Activated CD8-positive, alpha-beta T cell treated with anti-CD3 and anti-CD28 coated beads for 36 hours (primary cell): ENCODE data around the gene PRKAG2. TPM values are rescaled to one million over a fixed set of nuclear protein-coding genes. Genes with fewer than 3 reads are reported as not detected.

ENCODE experiments used
- ATAC-seq: fragments of 200-7000 bp; cut with Tn5 transposase; one replicate; pipeline ENCODE4 v1.10.0; 2021; ENCODE audit warnings: mild to moderate bottlenecking, moderate library complexity
- CTCF ChIA-PET: fragments of 350-600 bp; sonication (Branson Sonifier 250); formaldehyde crosslinking; loops from one replicate; lab custom pipeline; 2021; ENCODE audit warnings: antibody characterized with exemption; lab: Charles Lee
- POLR2A ChIA-PET: fragments of 350-600 bp; sonication (Branson Sonifier 250); formaldehyde crosslinking; loops from one replicate; lab custom pipeline; 2021; ENCODE audit warnings: antibody characterized with exemption; lab: Charles Lee
- DNase-seq: peaks from one replicate; pipeline ENCODE4 v3.0.0-alpha.2; 2020
- H3K27ac Mint-ChIP-seq: one replicate; pipeline ENCODE4 v1.8.0; 2021; ENCODE audit warnings: mild to moderate bottlenecking, mixed read lengths
- H3K27me3 Mint-ChIP-seq: one replicate; pipeline ENCODE4 v1.8.0; 2021; ENCODE audit warnings: mixed read lengths
- H3K36me3 Mint-ChIP-seq: one replicate; pipeline ENCODE4 v1.8.0; 2021; ENCODE audit warnings: low read depth, mixed read lengths
- H3K4me1 Mint-ChIP-seq: one replicate; pipeline ENCODE4 v1.8.0; 2021; ENCODE audit warnings: low read depth, mixed read lengths
- H3K4me3 Mint-ChIP-seq: one replicate; pipeline ENCODE4 v1.8.0; 2021; ENCODE audit warnings: mild to moderate bottlenecking, moderate library complexity, mixed read lengths
- H3K9me3 Mint-ChIP-seq: one replicate; pipeline ENCODE4 v1.8.0; 2021; ENCODE audit warnings: mixed read lengths
- intact Hi-C: fragments of 100-400 bp; cut with micrococcal nuclease; formaldehyde crosslinking; loops from one replicate; pipeline ENCODE4 v1.10.0; 2022
- total RNA-seq, 2 experiments: library from RNA; stranded (reverse); gene quantifications; one replicate each; pipeline ENCODE4 v1.2.3, GENCODE V29; 2021
- TF ChIP-seq, protein P1 (sequence below): fragments of 200-600 bp; IDR thresholded peaks from one replicate; pipeline ENCODE4 v1.8.0; 2022; ENCODE audit warnings: antibody characterized with exemption, mild to moderate bottlenecking

Gene PRKAG2
- total RNA-seq, 2 experiments from 2014 or later = 17.0 to 19.2 TPM

DNA sequence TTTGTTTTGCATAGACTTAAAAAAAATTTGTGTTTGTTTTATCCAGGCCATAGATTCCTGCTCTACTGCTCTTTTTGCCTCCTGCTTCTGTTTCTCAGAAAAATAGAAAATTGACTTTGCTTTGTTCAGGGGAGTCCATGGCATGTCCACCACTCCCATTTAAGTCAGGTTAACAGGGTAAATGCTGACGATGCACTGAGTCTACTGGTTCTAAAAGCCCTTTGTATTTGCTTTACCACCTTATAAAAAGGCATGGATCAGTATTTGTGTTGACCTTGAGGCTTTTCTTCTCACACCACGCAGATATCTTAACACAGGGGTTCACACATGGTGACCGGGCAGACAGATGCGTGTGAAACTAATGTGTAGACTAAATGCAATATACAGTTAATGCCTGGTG lies 217.7 kb downstream of the PRKAG2 start:
- Mint-ChIP-seq H3K36me3 (no peaks in the 10 kb centered on the region), H3K9me3 (no peaks in the 10 kb centered on the region), H3K4me1 (no peaks in the 10 kb centered on the region), H3K27ac (no peak overlapping the region), H3K4me3 (no peak overlapping the region), H3K27me3 (no peaks in the 10 kb centered on the region)
- intact Hi-C loops = no loop called here
- no peak for ATAC-seq
- no peak for DNase-seq
- TF ChIP-seq, protein P1, sequence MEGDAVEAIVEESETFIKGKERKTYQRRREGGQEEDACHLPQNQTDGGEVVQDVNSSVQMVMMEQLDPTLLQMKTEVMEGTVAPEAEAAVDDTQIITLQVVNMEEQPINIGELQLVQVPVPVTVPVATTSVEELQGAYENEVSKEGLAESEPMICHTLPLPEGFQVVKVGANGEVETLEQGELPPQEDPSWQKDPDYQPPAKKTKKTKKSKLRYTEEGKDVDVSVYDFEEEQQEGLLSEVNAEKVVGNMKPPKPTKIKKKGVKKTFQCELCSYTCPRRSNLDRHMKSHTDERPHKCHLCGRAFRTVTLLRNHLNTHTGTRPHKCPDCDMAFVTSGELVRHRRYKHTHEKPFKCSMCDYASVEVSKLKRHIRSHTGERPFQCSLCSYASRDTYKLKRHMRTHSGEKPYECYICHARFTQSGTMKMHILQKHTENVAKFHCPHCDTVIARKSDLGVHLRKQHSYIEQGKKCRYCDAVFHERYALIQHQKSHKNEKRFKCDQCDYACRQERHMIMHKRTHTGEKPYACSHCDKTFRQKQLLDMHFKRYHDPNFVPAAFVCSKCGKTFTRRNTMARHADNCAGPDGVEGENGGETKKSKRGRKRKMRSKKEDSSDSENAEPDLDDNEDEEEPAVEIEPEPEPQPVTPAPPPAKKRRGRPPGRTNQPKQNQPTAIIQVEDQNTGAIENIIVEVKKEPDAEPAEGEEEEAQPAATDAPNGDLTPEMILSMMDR = no peak
- POLR2A ChIA-PET = no interaction called here
- CTCF ChIA-PET = no interaction called here

DNA sequence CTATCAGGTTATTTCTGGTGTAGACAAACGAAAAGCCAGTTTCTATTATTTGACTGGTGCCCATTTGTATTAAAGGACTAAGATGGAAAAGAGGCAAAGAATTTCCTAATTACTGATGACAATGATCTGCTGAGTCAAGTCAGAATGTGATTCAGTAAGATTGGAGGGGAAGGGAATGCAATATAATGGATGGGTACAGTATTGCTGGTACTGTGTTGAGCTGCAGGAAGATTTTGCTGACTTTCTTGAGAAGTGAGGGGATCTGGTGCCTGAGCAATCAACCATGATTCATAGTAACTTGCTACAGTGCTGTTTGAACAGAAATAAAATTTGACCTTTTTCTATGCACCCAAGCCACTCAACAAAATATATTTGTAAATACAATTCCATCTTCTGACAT lies 218.1 kb downstream of the PRKAG2 start:
- intact Hi-C loops = no loop called here
- TF ChIP-seq, protein P1 = no peak
- ATAC-seq = no peak
- no peak for DNase-seq
- Mint-ChIP-seq H3K27me3 (no peaks in the 10 kb centered on the region), H3K4me1 (no peaks in the 10 kb centered on the region), H3K27ac (no peak overlapping the region), H3K36me3 (no peaks in the 10 kb centered on the region), H3K9me3 (no peaks in the 10 kb centered on the region), H3K4me3 (no peak overlapping the region)
- POLR2A ChIA-PET = no interaction called here
- CTCF ChIA-PET = no interaction called here

DNA sequence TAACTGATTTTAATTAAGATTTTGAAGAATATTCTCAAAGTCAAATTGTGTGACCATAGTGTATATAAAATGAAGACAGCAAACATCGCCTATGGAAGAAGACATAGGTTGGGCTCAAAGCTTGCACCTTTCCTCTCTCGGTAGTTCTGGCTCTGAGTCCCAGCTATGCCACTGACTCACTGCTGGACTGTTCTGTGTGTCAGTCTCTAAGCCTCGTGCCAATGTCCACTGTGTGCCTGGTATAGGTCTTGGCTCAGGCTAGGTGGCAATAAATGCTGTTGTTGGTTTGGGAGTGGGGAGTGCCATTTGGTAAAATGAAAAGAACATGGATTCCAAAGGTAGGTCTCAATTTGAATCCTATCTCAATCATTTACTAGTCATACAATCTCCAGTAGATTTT lies 219.7 kb downstream of the PRKAG2 start:
- POLR2A ChIA-PET = no interaction called here
- CTCF ChIA-PET = interaction anchor here (0.8 to 1.1 kb wide), 2 partner anchors 22 to 48 kb away, joined by 3 read pairs; no protein-coding TSS in a partner anchor
- Mint-ChIP-seq H3K4me3 (no peak overlapping the region), H3K9me3 (no peaks in the 10 kb centered on the region), H3K36me3 (no peaks in the 10 kb centered on the region), H3K27ac (no peak overlapping the region), H3K27me3 (no peaks in the 10 kb centered on the region), H3K4me1 (no peaks in the 10 kb centered on the region)
- DNase-seq (no peak), ATAC-seq (no peak)
- intact Hi-C loops = no loop called here
- TF ChIP-seq, protein P1 = no peak

DNA sequence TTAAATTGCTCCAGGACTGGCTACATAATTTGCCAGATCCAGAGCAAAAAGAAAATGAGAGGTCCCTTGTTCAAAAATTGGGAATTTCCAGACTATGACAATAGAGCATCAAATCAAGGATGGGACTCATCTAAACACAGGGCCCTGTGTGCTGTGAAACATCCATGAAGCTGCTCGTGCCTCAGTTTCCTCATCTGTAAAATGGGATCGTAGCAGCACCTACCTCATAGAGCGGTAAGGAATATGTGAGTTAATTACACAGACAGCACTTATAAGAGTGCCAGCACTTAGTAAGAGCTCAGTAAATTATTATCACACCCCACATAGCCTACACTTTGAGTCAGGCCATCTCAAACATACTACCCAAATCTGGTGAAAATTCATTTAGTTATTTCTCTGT lies 221.4 kb downstream of the PRKAG2 start:
- Mint-ChIP-seq H3K9me3 (no peaks in the 10 kb centered on the region), H3K36me3 (no peaks in the 10 kb centered on the region), H3K27me3 (no peaks in the 10 kb centered on the region), H3K4me3 (no peak overlapping the region), H3K27ac (no peak overlapping the region), H3K4me1 (peaks cover 3% of the 10 kb centered on the region)
- POLR2A ChIA-PET = interaction anchor here (0.7 kb wide), 1 partner anchor 17 kb away, joined by 3 read pairs; no protein-coding TSS in a partner anchor
- TF ChIP-seq, protein P1 = no peak
- DNase-seq (no peak), ATAC-seq (no peak)
- intact Hi-C loops = no loop called here
- CTCF ChIA-PET = no interaction called here

DNA sequence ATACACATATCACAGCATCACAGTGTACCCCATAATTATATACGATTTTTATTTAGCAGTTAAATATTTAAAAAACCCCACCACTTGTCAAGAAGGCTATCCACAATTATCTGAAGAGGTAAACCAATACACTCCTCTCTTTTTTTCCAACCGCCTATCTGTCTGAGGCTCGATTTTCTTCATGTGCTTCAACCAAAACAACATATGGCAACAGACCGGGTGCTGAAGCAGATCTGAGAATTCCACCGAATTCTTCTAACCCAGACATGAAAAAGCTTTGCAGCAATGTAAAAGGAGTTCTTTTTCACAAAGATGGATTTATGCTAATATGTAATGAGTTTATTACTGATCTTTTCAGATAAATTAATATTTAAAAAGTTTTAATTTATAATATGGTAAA lies 224.8 kb downstream of the PRKAG2 start:
- Mint-ChIP-seq H3K36me3 (no peaks in the 10 kb centered on the region), H3K4me3 (no peak overlapping the region), H3K27ac (no peak overlapping the region), H3K4me1 (peaks cover 3% of the 10 kb centered on the region), H3K27me3 (no peaks in the 10 kb centered on the region), H3K9me3 (no peaks in the 10 kb centered on the region)
- intact Hi-C loops = no loop called here
- POLR2A ChIA-PET = interaction anchor here (0.6 kb wide), 1 partner anchor 10 kb away, joined by 3 read pairs; no protein-coding TSS in a partner anchor
- TF ChIP-seq, protein P1 = no peak
- ATAC-seq (no peak), DNase-seq (no peak)
- CTCF ChIA-PET = interaction anchor here (1.1 to 1.4 kb wide), 3 partner anchors 32 to 130 kb away, joined by 3 read pairs; no protein-coding TSS in a partner anchor
